OCI-M2 (cell line): Measurements from ENCODE around the gene NOTCH1.
"Not testable (repeated sequence)": the region's sequence is repeated elsewhere in the genome, so short reads cannot be mapped to it uniquely, and the experiment has no call there.

Experiments used
- DNase-seq: peaks from one replicate; lab custom pipeline; 2025; ENCODE audit not compliant: unreplicated experiment; lab: John Stamatoyannopoulos, UW

NOTCH1 gene

GRCh38 chr9:136564379-136564988 lies 18.6 kb upstream of the NOTCH1 start:
- DNase-seq: no peak

GRCh38 chr9:136563646-136564325 lies 17.9 kb upstream of the NOTCH1 start:
- no peak for DNase-seq

DNA sequence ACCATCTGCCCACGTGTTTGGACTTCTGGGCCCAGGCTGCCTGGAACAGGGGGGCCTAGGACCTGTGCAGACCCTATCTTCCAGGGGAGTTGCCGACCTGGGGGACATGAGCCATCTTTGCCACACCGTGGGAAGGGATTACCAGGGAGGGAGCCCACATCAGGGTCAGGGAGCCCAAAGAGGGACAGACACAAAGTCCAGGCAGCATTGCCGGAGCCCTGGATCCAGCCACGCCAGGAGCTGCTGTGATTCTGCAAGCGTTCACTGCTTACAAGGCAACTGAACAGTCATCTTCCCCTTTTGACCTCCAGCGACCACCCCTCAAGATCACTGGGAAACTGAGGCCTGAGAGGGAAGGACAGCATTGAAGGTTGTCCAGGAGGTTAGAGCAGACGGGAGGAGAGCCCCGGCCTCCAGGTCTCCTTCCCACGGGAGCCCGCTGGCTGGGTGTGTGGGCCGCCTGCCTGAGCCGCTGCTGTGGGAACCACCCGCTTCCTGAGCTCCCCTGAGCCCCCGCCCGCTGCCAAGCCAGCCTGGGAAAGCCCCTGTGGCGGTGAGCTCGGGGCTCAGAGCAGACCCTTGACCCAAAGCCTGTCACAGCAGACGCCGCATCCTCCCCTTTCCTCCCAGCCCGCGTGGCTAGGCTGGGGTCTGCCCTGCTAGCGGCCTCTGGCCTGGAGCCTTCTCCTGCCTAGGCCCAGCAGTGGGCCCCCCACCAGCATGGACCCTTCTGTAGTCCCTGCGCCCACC lies 17.1 kb upstream of the NOTCH1 start:
- DNase-seq: no peak

DNA sequence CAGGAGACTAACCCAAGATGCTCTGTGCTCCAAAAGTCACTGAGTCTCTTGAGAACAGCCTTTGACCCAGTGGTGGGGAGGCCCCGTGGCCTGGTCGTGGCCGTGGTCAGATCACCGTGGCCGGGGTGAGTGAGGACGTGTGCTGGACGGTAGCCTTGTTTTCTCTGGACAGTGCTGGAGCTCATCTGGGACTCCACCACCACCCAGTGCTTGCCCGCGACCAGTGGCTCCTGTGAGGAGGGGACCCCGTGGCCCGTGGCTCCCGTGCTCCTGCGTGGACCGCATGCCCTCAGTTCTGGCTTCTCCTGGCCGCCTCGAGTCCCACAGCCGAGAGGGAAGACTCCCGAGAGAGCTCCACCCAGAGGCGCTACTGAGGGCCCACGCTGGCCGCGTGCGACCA lies 15.9 kb upstream of the NOTCH1 start:
- DNase-seq: no peak

GRCh38 chr9:136560586-136560985 lies 14.7 kb upstream of the NOTCH1 start:
- DNase-seq: no peak

GRCh38 chr9:136559371-136559770 lies 13.5 kb upstream of the NOTCH1 start:
- DNase-seq: not testable (repeated sequence)

GRCh38 chr9:136558846-136559245 lies 13.0 kb upstream of the NOTCH1 start:
- DNase-seq: not testable (repeated sequence)

GRCh38 chr9:136558373-136558772 lies 12.5 kb upstream of the NOTCH1 start:
- no peak for DNase-seq

GRCh38 chr9:136557036-136557435 lies 11.2 kb upstream of the NOTCH1 start:
- DNase-seq: no peak

- no peak for DNase-seq
Measured at GRCh38 chr9:136556166-136556565, 10.3 kb upstream of the NOTCH1 start.

DNA sequence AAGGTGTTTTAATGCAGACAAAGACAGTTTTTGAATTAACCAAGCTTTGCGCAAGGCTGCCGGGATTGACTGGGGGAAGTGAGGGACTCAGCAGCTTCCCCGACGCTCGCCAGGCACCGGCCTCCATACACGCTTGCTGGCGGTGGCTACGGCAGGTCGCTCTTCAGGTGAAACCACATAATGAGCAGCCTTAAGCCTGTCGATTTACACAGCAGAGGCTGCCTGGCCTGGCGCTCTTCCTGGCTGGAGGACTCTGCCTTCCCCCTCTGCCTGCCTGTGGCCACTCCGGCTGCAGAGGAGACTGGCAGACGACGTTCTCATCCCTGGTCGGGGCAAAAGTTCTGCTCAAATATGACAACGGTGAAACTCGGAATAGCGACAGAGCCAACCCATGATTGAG lies 9.0 kb upstream of the NOTCH1 start:
- DNase-seq: no peak

DNA sequence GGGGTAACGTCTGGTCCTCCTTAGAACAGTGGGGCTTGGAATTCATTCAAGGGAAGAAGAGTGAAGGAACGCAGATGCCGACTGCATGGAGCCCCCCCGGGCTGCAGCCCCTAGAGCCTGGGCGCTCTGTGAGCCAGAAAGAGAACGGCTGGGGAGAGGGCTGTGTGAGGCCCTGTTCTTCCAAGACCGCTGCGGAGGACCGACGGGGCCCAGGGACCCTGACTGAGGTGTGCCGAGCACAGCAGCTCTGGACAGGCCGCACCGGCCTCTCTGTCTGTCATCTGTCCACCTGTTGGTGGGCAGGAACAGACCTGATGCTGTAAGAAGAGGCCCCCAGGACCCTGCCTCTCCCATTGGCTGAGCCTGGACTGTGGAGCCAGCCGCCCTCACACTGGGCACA lies 7.7 kb upstream of the NOTCH1 start:
- DNase-seq: no peak

GRCh38 chr9:136552117-136552703 lies 6.4 kb upstream of the NOTCH1 start:
- DNase-seq: no peak

DNA sequence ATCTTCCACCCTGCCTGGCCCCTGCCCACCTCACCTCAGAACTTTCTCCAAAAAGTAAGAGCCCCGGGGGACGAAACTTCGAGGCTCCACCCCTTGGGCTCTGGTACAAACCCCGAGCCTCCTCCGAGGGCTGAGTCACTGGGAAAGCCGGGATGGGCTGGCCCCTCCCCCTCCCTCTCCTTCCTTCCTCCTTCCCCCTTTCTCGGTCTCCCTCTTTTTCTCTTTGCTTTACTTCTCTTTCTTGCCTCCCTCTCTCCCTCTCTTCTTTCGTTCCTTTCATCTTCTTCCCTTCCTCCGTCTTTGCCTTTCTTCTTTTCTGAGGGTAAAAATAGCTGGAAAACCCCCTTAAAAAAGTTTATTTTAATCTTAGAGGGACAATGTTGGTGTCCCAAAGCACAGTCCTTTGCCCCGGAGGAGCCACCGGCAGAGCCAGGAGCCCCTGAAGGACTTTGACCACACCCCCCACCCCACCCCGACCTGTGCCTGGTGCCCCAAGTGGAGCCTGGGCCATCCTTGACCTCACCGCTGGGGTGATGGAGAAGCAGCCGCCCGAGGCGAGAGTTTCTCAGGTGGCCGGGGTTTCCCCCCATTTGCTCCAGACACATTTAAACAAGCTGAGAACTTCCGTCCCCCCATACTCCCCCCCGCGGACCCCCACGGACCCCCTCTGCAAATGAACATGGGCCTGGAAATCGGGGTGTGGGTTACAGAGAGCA lies 5.7 kb upstream of the NOTCH1 start:
- no peak for DNase-seq

DNA sequence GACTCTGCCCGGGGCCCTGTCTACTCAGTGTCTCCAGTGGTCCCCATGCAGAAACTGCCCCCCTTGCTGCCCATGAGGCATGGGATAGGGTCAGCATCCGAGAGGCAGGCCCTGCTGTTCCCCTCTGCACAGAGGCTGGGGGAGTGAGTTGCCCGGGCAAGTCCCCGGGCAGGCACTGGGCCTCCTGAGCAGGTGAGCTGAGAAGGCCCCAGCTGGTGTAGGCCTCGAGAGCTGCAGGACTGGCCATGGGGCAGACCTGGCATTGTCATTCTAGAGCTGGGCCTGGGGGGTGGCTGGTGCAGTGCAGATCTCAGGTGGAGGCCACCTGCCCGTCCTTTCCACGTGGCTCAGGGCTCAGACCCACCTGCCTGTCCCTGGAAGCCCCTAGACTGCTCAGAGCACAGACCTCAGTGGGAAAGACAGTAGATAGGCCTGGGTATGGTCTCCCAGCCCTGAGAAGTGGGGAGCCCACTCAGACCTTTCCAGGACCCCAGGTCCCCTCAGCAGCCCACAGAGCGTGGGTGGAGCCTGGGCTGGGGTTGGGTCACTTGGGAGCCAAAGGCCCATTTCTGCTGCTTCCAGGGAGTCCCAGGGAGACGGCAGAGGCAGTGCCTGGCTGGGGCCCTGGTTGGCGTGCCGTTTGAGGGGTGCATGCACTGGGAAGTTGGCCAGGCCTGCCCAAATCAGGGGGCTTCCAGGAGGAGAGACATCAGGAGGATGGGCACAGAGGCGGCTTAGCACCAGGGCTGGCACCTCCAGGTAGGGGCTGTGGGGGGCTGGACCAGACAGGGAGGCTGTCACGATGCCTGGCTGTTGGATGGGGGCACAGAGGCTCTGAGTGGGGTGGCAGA lies 4.8 kb upstream of the NOTCH1 start:
- DNase-seq: no peak

GRCh38 chr9:136549010-136549980 lies 3.4 kb upstream of the NOTCH1 start:
- DNase-seq: no peak

DNA sequence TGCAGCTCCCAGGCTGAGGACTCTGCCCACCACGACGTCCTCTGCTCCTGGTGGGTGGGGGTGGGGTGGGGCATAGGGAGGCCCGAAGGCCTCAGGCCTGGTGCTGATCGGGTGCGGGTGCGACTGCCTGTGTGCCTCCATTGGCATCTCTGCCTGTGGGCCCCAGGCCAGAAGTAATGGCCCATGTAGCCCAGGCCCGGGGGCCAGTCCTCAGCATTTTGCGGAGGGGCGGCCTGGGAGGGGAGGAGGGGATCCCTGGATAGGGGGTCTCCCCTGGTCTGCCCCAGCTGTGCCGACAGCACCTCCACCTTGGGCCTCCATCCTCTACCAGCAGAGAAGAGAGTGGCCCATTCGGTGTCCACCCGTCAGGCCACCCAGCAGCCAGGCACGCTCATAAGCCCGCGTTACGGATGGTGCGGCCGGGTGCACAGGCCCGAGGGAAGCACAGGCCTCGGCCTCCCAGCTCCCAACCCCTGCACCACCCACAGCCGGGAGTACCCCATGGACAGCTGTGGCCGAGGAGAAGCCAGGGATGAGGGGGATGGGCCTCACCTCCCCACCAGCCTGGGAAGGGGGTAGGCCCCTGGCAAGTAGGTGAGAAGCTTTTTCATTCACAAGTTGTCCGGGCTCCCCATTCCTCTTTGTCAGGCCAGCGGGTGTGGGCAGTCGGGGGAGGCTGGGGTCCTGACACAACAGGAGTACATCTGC lies 1.8 kb upstream of the NOTCH1 start:
- no peak for DNase-seq

DNA sequence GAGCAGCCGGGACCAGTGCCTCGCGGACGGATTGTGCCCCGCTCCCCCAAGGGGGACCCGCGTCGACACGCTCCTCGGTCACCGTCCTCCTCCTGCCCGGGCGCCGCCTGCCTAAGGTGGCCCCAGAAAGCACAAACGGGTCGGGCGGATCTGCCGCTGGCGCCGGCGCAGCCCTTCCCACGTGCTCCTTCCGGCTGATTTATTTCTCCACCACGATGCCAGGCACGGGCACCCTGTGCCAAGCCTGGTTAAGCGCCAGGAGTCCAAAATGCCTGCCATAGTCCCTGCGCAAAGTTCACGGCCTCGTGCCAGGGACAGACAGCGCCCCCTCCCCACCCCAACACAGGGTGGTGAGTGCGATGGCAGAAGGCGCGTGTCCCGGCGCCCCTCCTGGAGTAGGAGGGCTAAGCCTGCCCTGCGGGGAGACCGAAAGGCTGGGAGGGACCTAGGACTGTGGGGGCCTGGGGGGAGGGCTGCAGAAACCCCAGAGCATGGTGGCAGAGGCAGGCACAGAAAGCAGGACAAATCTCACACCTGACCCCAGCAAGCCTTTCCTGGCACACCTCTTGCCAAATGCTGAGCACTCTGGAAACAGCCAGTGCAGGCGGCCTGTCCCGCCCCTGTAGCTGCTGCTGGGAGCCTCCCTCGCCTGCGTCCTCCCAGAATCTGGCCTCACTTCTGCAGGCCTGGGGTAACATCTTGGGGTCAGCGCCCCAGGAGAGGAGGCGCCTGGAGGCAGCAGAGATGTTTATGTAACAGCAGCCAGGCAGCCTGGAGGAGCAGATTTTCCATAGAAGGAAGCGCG lies 1.1 kb upstream of the NOTCH1 start:
- no peak for DNase-seq
